Neuron (in vitro differentiated cells): ENCODE measurements around the gene TRPV4.
A peak's percentile ranks its signal among the peaks of the same experiment; 100 is the strongest.

Experiments
- H2AFZ ChIP-seq: one replicate; pipeline ENCODE4 v1.6.1; 2013; ENCODE audit warnings: low read depth, mild to moderate bottlenecking, inconsistent platforms, low read length, moderate library complexity
- H3K27me3 ChIP-seq: one replicate; pipeline ENCODE4 v1.6.1; 2013; ENCODE audit warnings: low read length; ENCODE audit not compliant: insufficient read depth
- H3K36me3 ChIP-seq: one replicate; pipeline ENCODE4 v1.6.1; 2013; ENCODE audit warnings: low read length; ENCODE audit not compliant: insufficient read depth
- H3K4me1 ChIP-seq: one replicate; pipeline ENCODE4 v1.6.1; 2013; ENCODE audit warnings: low read length; ENCODE audit not compliant: insufficient read depth
- H3K4me3 ChIP-seq: 2 replicates; pipeline ENCODE4 v1.5.1; 2013; ENCODE audit warnings: mild to moderate bottlenecking, low read length, moderate library complexity
- H3K9me3 ChIP-seq: one replicate; pipeline ENCODE4 v1.6.1; 2013; ENCODE audit warnings: low read length

Gene TRPV4

DNA sequence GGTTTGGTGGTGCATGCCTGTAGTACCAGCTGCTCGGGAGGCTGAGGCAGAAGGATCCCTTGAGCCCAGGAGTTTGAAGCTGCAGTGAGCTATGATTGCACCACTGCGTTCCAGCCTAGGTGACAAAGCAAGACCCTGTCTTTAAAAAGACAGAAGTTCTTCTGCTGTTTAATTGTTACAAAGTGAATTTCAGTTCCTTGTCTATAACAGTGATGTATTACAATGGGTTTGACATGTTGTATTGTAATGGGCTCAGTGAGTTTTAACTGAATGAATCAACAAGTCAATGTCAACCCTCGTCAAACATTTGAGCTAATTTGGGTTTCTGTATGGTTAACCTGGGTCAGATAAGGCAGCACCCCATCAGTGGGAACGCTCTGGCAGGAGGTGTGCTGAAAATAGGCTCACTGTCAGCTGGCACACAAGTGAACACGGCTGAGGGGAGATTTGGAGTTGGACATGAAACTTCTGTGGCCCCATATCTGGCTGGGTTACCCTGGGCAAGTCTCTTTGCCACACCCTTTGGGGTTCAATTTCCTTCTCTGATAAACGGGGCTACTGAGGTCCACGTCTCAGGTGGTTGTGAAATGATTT is 14.0 kb upstream of the TRPV4 start:
- H2AFZ ChIP-seq, result no peak overlapping the region
- H3K9me3 ChIP-seq, result no peaks in the 10 kb centered on the region
- H3K4me1 ChIP-seq, result no peaks in the 10 kb centered on the region
- H3K27me3 ChIP-seq, result no peaks in the 10 kb centered on the region
- peaks cover 2% of the 10 kb centered on the region for H3K36me3 ChIP-seq
- H3K4me3 ChIP-seq, result no peak overlapping the region

DNA sequence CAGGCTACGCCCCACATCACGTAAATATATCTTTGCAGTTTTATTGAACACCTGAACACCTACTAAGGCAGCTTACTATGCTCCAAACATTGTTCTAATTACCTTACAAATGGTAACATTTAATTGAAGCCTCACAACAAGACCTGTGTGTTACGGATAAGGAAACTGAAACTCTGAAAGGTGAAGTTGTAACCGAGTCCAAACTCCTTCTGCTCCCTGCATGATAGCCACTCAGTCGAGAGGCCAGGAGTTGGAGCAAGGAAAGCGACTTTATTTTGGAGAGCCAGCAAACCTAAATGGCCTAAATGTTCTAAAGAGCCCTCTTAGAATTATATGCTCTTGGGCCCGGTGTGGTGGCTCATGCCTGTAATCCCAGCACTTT is 12.6 kb upstream of the TRPV4 start:
- no peak overlapping the region for H3K4me3 ChIP-seq

DNA sequence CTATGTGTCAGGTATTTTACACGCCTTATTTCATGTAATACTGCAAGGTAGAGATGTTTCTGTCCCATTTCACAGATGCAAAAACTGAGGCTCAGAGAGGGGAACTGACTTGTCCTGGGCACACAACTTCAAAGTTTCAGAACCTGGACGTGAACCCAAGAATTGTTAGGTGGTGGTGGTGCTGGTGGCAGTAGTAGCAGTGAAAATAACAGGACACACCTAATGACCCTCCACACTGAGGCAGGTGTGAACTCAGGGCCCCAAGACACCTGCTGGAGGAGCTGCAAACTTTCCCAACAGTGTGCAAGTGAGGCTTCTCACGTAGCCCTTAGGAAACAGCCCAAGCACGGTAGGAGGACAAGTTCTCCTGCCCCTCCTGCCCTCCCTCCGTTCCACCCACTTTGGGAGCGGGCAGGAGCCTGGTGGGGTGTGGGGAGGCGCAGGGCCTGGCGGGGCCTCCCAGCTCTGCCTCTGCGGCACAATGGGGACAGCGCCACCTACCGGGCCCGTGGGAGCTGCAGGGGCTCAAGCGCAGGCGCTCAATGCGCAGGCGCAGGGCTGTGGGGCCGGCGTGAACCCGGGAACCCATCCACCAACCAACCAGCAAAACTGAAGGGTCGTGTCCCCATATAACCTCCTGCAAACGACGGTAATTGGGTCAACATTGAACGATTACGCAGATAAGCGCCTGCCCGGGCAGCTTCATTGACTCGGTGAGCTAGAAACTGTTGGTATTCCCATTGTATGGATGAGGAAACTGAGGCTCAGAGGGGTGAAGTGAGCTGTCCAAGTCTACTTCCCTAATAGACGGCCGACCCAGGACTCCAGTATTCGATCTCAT is 12.0 kb upstream of the TRPV4 start:
- Histone ChIP-seq H2AFZ (peak overlapping the region; percentile 18), H3K9me3 (no peaks in the 10 kb centered on the region), H3K4me3 (peak overlapping the region; percentile 30), H3K27me3 (no peaks in the 10 kb centered on the region), H3K4me1 (no peaks in the 10 kb centered on the region), H3K36me3 (no peaks in the 10 kb centered on the region)

More for the DNA sequence above, 12.6 kb upstream of the TRPV4 start:
- Histone ChIP-seq H3K4me1 (no peaks in the 10 kb centered on the region), H3K9me3 (no peaks in the 10 kb centered on the region), H3K27me3 (no peaks in the 10 kb centered on the region), H3K36me3 (no peaks in the 10 kb centered on the region), H2AFZ (peak overlapping the region; percentile 18)

DNA sequence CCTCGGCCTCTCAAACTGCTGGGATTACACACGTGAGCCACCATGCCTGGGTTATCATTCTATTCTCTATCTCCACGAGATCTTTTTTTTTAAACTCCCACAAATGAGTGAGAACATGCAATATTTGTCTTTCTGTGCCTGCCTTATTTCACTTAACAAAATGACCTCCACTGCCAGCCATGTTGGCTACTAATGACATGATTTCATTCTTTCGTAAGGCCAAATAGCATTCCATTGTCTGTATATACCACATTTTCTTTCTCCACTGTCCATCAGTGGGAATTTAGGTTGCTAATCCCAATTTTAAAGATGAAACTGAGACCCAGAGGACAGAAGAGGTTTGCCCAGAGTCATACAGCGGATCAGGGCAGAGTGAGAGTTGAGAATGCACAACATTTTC is 10.9 kb upstream of the TRPV4 start:
- Histone ChIP-seq H3K27me3 (no peaks in the 10 kb centered on the region), H3K9me3 (no peaks in the 10 kb centered on the region), H3K4me3 (no peak overlapping the region), H2AFZ (no peak overlapping the region), H3K36me3 (no peaks in the 10 kb centered on the region), H3K4me1 (no peaks in the 10 kb centered on the region)

- H3K36me3 ChIP-seq, result no peaks in the 10 kb centered on the region
- H3K4me1 ChIP-seq, result no peaks in the 10 kb centered on the region
- H3K9me3 ChIP-seq, result no peaks in the 10 kb centered on the region
- no peak overlapping the region for H3K4me3 ChIP-seq
- no peak overlapping the region for H2AFZ ChIP-seq
- no peaks in the 10 kb centered on the region for H3K27me3 ChIP-seq
These were observed 8.8 kb upstream of the TRPV4 start for GRCh38 chr12:109842021-109842420.

- Histone ChIP-seq H3K4me1 (no peaks in the 10 kb centered on the region), H3K36me3 (no peaks in the 10 kb centered on the region), H3K9me3 (no peaks in the 10 kb centered on the region), H3K27me3 (no peaks in the 10 kb centered on the region), H2AFZ (no peak overlapping the region), H3K4me3 (no peak overlapping the region)
These were observed 8.2 kb upstream of the TRPV4 start for GRCh38 chr12:109841356-109841755.

DNA sequence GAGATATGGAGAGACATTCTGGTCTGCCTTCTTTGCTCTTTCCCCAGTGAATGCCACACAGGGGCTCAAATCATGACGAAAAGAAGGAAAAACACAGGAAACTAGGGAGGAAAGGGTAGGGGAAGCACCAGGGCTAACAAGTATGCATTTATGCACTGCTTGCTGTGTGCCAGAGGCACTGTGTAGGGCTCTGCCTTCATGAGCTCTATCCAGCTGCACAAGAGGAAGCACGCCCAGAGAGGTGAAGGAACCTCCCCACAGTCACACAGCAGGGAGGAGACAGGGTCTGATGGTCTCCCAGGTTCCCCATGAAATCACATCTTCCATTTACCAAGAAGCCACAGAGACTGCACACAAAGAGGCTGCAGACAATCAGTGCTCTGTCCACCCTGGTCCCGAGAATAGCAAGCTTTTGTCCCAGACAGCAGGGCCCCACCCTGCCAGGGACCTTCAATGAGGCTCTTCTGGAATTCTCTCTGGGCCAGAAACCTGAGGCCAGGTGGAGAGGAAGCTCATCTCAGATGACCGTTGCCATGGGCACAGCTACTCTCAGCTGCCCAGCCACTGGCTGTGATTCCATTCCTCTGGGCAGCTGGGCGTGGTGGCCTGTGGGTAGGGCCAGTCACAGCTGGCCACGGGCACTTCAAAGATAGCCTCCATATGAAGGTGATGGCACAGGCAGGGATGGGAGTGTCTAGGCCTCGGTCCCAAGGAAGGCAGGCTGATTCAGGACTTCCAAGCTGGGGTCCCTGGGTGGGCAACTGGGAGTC is 7.3 kb upstream of the TRPV4 start:
- no peaks in the 10 kb centered on the region for H3K27me3 ChIP-seq
- no peaks in the 10 kb centered on the region for H3K36me3 ChIP-seq
- H3K4me1 ChIP-seq, result no peaks in the 10 kb centered on the region
- no peak overlapping the region for H2AFZ ChIP-seq
- H3K4me3 ChIP-seq, result no peak overlapping the region
- no peaks in the 10 kb centered on the region for H3K9me3 ChIP-seq

DNA sequence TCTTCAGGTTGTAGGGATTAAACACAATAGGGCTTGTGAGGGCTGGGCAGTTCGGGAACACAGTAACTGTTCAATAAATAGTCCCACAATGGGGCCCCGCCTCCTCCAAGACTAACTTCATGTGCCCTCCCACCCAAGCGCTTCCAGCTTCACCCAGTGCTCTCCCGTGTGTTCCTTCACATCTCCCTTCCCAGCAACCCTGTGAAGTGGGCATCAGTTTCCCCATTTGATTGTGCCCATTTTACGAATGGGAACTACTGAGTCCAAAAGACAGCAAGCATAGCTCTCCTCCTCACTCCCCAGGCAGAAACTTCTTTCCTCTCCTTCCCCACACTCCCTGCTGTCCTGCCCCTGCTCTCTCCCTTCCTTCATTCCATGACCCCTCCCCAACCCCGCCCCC is 6.2 kb upstream of the TRPV4 start:
- Histone ChIP-seq H3K4me1 (no peaks in the 10 kb centered on the region), H2AFZ (no peak overlapping the region), H3K9me3 (no peaks in the 10 kb centered on the region), H3K4me3 (no peak overlapping the region), H3K27me3 (peaks cover 3% of the 10 kb centered on the region), H3K36me3 (no peaks in the 10 kb centered on the region)

GRCh38 chr12:109836916-109837315 is 3.7 kb upstream of the TRPV4 start:
- no peak overlapping the region for H3K4me3 ChIP-seq
- H3K36me3 ChIP-seq, result no peaks in the 10 kb centered on the region
- H2AFZ ChIP-seq, result no peak overlapping the region
- H3K9me3 ChIP-seq, result no peaks in the 10 kb centered on the region
- peaks cover 21% of the 10 kb centered on the region for H3K27me3 ChIP-seq
- no peaks in the 10 kb centered on the region for H3K4me1 ChIP-seq

GRCh38 chr12:109835827-109836226 is 2.6 kb upstream of the TRPV4 start:
- no peaks in the 10 kb centered on the region for H3K9me3 ChIP-seq
- H3K4me3 ChIP-seq, result no peak overlapping the region
- peaks cover 31% of the 10 kb centered on the region for H3K27me3 ChIP-seq
- no peak overlapping the region for H2AFZ ChIP-seq
- H3K4me1 ChIP-seq, result no peaks in the 10 kb centered on the region
- H3K36me3 ChIP-seq, result no peaks in the 10 kb centered on the region

DNA sequence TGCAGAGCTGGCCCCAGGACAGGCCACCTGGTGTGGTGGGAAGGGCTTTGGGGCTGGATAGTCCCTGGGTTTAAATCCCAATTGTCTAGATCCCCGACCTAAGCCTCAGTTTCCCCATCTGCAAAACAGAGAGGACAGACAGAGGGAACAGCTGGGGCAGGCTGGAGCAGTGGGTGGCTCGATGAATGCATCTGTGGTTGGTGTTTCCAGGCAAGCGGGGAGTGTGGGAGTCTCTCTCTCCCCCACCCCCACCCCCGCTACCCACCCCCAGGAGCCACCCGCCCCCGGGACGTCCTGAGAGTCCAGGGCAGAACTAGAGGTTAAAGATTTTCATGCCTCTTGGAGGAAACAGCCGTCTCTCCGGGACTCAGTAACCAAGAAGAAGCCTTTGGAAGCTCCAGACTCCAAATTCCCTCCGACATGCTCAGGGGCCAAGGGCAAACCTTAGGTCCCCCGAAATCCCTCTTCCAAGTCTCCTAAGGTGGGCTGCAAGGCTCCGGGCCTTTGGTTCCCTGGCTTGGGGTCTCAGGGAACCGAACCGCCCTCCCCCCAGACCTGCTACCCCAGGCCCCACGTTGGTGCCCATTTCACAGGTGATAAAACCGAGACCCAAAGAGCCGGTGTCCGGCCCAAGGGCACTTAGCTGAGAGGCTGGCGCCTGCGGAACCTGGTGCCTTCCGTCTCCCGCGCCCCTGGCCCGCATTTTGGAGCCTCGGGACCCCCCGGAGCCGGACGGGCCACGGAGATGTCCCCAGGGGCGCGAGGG is 474 bp downstream of the TRPV4 start:
- H3K4me3 ChIP-seq, result no peak overlapping the region
- H3K4me1 ChIP-seq, result no peaks in the 10 kb centered on the region
- no peak overlapping the region for H2AFZ ChIP-seq
- peaks cover 38% of the 10 kb centered on the region for H3K27me3 ChIP-seq
- H3K36me3 ChIP-seq, result no peaks in the 10 kb centered on the region
- no peaks in the 10 kb centered on the region for H3K9me3 ChIP-seq

DNA sequence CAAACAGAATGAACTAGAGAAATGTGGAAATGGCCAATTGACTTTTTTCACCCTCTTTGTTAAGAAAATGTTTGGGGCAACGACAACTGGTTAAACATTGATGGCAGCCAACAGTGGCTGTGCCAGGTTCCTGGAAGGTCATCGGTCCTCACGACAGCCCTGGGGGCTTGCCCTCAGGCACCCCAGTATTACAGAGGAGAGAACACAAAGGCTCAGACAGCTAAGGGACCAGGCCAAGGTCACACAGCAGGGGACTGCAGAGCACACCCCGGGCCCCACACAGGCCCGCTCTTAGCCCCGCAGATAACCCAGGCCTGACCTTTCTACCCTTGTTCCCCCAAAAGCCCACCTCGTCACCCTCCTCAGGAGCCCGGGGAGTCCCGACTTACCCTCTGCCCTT is 1.3 kb downstream of the TRPV4 start:
- H2AFZ ChIP-seq, result no peak overlapping the region
- H3K9me3 ChIP-seq, result no peaks in the 10 kb centered on the region
- no peak overlapping the region for H3K4me3 ChIP-seq
- H3K36me3 ChIP-seq, result no peaks in the 10 kb centered on the region
- H3K27me3 ChIP-seq, result peaks cover 38% of the 10 kb centered on the region
- no peaks in the 10 kb centered on the region for H3K4me1 ChIP-seq

DNA sequence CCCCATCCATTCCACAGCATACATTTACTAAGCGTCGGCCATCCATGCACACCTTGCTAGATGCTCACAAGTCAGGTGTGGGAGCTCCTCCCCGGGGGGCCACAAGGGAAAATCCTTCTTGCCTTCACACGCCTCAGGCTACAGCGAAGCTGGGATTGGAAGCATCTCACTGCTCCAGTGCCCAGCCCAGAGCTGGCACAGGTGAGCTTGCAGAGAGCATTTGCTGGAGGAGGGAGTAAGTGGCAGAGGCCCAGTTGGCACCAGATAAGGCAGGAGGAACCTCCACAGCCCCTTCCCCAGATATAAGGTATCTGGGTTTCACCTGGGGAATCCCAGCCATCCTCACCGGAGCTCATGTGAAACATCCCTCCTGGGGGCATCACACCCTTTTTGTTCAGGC is 1.8 kb downstream of the TRPV4 start:
- no peaks in the 10 kb centered on the region for H3K9me3 ChIP-seq
- no peak overlapping the region for H3K4me3 ChIP-seq
- H3K36me3 ChIP-seq, result no peaks in the 10 kb centered on the region
- no peaks in the 10 kb centered on the region for H3K4me1 ChIP-seq
- H3K27me3 ChIP-seq, result peaks cover 38% of the 10 kb centered on the region
- no peak overlapping the region for H2AFZ ChIP-seq
